Measurements from ENCODE around the gene OTOS.

- TF ChIP-seq EZH2 (IDR thresholded peaks at IDR 0.05; ENCODE audit: borderline replicate concordance, insufficient read depth, low read length, poor library complexity, severe bottlenecking) = no peak
- TF ChIP-seq, protein P1, sequence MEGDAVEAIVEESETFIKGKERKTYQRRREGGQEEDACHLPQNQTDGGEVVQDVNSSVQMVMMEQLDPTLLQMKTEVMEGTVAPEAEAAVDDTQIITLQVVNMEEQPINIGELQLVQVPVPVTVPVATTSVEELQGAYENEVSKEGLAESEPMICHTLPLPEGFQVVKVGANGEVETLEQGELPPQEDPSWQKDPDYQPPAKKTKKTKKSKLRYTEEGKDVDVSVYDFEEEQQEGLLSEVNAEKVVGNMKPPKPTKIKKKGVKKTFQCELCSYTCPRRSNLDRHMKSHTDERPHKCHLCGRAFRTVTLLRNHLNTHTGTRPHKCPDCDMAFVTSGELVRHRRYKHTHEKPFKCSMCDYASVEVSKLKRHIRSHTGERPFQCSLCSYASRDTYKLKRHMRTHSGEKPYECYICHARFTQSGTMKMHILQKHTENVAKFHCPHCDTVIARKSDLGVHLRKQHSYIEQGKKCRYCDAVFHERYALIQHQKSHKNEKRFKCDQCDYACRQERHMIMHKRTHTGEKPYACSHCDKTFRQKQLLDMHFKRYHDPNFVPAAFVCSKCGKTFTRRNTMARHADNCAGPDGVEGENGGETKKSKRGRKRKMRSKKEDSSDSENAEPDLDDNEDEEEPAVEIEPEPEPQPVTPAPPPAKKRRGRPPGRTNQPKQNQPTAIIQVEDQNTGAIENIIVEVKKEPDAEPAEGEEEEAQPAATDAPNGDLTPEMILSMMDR (IDR thresholded peaks at IDR 0.05; ENCODE audit: poor library complexity, severe bottlenecking) = no peak
- no peak for TF ChIP-seq RAD21 (conservative IDR thresholded peaks at IDR 0.05)
- TF ChIP-seq POLR2AphosphoS5 (IDR thresholded peaks at IDR 0.05) = no peak
- TF ChIP-seq EP300 (conservative IDR thresholded peaks at IDR 0.05; ENCODE audit: poor library complexity, severe bottlenecking) = no peak
- TF ChIP-seq, protein P2, sequence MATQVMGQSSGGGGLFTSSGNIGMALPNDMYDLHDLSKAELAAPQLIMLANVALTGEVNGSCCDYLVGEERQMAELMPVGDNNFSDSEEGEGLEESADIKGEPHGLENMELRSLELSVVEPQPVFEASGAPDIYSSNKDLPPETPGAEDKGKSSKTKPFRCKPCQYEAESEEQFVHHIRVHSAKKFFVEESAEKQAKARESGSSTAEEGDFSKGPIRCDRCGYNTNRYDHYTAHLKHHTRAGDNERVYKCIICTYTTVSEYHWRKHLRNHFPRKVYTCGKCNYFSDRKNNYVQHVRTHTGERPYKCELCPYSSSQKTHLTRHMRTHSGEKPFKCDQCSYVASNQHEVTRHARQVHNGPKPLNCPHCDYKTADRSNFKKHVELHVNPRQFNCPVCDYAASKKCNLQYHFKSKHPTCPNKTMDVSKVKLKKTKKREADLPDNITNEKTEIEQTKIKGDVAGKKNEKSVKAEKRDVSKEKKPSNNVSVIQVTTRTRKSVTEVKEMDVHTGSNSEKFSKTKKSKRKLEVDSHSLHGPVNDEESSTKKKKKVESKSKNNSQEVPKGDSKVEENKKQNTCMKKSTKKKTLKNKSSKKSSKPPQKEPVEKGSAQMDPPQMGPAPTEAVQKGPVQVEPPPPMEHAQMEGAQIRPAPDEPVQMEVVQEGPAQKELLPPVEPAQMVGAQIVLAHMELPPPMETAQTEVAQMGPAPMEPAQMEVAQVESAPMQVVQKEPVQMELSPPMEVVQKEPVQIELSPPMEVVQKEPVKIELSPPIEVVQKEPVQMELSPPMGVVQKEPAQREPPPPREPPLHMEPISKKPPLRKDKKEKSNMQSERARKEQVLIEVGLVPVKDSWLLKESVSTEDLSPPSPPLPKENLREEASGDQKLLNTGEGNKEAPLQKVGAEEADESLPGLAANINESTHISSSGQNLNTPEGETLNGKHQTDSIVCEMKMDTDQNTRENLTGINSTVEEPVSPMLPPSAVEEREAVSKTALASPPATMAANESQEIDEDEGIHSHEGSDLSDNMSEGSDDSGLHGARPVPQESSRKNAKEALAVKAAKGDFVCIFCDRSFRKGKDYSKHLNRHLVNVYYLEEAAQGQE (IDR thresholded peaks at IDR 0.05; ENCODE audit: borderline replicate concordance) = no peak
Measured at GRCh38 chr2:240146627-240147278, 6.3 kb upstream of the OTOS start.

Measured in neural cell (in vitro differentiated cells).